ENCODE results near the gene ELAVL2.

The ELAVL2 gene
- total RNA-seq, result 0 reads per million in 2 donors

DNA sequence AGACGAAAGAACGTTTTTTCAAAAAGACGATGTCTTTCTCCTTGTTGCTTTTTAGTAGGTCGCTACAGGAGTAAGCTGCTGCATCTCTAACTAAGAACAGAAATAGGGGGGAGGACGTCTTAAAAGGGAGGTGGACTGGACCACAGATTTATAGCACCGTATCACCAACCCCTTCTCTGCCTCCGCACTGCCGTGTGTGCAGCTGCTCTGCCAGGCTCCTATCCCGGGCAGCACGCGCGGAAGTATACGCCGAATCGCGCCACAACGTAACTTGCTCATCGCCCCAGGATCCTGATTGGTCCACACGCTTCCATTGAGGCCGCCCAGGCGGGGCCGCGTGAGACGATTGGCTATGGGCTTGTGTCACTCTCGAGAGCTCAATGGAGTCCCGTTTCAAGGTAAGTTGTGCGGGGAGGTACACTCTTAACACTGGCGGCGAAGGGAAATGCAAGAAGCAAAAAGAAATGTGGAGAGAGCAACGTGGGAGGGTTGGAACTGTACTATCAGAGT, at the start of gene ELAVL2:
ELAVL2 (minus strand) TSS at position 121 of the 510 bp plus-strand sequence. CDS start 64,006 bp downstream, outside the sequence.
- no peak for DNase-seq

DNA sequence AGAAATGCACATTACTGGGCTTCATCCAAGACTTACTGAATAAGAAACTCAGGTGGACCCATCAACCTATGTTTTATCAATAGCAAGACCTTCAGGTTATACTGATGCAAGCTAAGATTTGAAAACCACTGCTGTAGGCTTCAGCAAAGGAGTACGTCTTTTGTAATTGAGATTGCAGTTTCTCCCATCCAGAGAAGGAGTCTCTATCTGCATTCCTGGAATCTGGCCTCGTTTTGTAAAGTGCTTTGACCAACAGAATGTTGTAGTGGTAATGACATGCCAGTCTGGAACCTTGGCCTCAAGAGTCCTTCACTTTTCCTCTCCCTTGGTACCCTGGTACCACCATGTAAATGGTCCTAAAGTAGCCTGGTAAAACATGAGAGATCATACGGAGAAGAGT, 32.2 kb upstream of the ELAVL2 start:
- DNase-seq, result no peak

- DNase-seq, result no peak
Measured at GRCh38 chr9:23855873-23856604, 30.0 kb upstream of the ELAVL2 start.

GRCh38 chr9:23850690-23851629, 24.9 kb upstream of the ELAVL2 start:
- DNase-seq, result no peak

DNA sequence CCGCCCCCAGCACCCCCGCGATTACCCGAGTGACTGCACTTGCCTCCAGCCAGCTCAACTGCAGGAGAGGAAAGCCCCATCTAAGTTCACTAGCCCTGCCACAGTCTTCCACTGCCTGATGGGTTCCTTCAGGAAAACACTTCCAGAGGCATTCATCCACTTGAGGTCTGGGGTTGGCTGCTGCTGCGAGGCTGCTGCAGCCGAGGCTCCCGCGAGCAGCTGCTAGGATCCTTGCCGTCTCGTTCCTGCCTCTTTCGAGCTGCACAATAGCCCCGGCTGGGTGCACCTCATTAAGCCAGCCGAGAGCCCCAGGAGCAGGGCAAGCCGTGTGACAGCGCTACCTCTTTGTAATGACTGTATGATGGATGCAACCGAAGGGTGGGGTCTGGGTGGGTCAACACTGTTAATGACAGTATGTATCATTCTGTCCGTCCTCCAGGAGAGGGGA, 24.2 kb upstream of the ELAVL2 start:
- DNase-seq, result no peak

DNA sequence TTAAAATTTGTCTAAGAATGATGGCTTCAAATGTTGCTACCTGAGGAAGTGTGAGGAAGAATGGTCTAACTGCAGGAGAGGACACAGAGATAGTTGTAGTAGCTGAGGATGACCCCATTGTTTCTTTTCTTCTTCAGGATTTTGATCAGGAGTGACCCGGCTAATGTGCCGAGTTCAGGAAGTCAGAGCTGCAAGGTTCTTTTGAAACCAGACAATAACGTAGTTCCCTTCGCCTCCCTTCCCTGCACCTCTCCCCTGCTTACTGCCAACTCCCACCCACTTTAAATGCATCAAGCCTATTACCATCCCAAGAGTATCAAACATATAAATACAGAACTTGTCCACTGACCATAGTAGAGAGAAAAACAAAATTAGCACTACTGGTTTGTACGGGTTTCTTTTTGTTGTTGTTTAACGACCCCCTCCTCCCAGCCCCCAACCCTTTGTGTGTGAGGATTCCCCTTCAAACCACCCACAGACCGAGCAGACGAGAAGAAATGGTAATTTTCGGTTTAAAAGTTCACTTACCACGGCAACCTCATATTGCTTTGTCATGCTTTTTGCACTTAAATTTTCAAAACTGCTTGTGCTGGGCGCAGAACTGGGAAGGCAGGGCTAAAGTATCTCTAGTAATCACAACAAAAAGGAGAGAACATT, 23.5 kb upstream of the ELAVL2 start:
- no peak for DNase-seq

DNA sequence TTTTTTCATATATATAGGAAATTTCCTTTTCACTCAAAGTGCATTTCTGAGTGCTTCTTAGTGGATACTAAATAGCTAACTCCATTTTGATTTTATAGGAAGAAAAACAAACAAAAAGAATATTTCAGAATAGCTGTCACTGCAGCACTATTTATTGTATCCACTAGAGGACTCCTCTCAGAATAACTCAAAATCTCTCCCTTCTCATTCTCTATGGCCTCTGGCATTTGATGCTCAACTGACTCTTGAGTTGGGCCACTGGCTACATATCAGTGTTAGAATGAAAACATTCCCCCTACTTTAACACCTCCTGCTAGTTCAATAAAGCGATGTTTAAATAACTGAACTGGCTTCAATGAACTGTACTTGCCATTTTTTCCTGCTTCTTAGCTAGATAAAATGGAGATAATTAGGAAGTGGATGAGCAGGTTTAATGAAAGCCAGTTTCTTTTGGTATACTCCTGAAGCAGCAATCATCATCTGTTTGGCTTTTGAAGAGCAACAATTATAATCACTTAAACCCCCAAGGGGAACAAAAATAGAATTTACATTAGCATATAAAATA, 16.6 kb upstream of the ELAVL2 start:
- DNase-seq, result no peak

DNA sequence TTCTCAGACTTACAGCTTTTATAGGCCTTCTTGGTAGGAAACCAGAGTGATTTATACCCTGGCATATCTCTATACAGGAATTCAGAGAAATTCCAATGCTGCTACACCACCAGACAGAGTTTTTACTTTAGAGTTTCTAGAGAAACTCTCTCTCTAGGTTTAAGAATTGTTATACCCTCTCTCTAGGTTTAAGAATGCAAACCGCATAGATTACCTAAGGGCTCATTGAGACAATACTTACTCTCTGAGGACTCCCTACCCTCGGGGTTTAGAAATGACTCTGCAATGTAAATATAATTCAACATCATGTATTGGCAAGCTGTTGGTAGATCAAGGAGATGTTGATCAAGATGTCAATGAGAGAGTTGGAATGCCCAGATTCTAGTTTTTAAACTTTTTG, 15.3 kb upstream of the ELAVL2 start:
- DNase-seq, result no peak

GRCh38 chr9:23837038-23837437, 11.0 kb upstream of the ELAVL2 start:
- DNase-seq, result no peak

- DNase-seq, result no peak
Measured at GRCh38 chr9:23830929-23831730, 5.1 kb upstream of the ELAVL2 start.

DNA sequence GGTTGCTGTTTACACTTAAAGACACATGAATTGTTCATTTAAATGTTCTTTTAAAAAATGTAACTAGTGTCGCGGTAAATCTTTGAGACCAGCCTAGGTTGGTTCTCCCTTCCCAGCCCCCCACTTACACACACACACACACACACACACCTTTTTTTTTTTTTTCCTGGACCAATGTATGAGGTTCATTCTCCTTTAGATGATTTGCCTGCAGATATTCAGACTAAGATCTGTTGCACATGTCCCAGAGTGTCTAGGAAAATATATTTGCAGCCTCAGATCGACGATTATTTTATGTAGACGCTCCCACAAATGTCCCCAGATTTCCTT, 4.4 kb upstream of the ELAVL2 start:
- no peak for DNase-seq

DNA sequence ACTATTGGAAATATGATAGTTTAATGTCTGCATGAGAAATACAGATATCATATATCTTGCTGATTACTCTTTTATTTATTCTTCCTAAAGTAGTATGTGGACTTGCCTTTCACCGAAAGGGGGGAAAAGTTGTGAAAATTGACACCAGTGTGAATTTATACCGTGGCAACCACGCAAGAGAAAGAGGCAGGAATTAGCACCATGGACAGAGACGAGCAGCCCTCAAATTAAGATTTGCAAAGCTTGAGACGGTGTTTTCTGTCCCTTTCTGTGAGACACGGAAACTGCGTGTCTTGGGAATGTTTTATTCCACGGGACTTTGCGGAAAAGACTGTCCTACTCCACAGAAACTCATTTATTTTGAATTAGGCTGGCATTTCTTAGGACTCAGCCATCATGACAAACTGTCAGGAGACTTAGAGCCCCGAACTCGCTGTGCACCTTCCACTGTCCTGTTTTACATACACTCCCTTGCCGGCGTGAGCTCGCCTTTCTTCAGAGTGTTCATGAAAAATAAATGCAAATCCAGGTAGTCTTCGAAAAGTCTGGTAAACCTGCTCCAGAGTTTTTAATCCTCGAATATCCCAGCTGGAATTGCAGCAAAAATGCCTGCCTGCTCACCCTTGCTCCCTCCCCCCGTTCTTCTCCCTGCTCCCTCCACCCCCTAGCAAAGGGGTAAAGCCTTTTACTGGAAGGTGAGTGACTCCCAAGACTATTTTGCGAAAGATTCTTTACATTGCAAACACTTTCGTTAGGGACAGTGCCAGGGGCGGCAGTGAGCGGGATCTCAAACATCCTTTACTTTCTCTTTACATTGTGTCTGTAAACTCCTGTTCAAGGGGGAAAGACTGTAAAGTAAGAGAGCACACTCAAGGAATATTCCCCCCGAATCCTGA, 3.8 kb upstream of the ELAVL2 start:
- DNase-seq, result no peak

DNA sequence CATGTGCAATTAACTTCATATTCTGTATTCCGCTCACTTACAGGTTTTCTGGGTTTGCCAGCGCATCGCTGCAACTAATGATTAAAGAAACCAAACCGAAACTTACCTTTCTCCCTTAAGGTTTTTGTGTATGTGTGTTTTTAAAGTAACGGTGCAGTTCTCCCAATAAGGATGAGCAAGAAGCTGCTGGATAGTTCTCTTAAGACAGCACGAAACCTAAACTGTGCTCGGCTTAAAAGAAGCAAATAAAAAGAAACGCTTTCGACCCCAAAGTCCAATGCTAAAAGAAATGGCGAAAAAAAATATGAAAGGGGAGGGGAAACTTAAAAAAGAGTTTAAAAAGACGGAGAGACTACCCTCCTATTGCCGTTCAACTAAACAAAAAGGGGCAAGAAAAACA, 340 bp downstream of the ELAVL2 start:
- DNase-seq, result no peak

GRCh38 chr9:23824830-23825591, 1.0 kb downstream of the ELAVL2 start:
- DNase-seq, result no peak

DNA sequence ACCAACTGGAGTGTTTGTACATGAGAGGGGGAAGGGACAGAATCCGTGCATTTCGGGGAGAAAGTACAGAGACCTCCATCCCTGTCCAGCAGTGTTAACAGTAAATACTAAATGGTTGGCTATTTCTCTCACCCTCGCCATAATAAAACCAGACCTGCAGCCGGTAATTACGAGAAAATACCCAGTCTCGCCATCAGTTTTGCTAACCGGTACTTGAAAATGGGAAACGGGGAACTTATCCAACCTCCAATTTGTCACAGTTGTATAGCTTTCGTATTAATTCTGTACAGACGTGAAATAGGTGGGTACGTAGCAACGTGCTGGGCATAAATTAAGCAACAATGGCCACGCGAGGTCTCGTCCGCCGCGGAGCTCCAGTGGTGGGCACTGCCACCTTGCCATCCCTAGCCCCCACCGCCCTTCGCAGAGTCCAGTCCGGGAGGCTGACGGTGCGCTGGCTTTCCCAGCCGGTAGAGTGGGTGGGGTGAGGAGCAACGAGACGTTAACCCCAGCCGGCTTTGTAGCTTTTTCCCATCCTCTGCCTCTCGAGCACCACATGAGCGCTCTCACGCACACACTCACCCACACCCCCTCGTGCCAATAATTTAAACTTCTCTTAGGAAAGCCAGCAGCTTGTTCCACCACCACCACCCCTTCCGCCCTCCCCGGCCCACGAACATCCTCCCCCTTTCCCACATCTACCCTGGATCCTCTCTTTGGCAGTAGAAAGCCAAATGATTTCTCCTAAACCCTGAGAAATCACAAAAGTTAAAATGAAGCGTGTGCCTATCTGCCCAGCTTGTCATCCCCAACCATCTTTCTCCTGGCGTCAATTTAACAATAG, 1.8 kb downstream of the ELAVL2 start:
- DNase-seq, result no peak

DNA sequence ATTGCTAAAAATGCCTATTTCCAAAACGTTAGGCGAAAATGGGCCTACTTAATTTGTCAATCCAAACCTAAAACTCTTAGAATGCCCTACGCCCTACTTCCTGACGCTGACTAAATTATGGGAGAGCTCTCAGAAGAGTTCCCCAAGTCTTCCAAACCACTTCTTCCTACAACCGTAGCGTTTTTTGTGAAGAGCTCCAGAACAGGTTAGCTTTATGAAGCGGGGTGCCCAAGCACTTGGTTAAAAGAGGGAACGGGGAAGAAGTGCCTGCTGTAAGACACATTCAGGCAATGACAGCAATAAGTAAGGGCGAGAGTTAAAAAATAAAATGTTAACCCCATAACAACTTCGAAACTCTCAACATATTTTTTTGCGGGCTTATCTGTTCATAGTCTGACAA, 2.8 kb downstream of the ELAVL2 start:
- no peak for DNase-seq

- DNase-seq, result no peak
Measured at GRCh38 chr9:23822261-23823169, 3.5 kb downstream of the ELAVL2 start.
